OCI-M2 (cell line): ENCODE results near the gene JAML.
"Not testable (repeated sequence)": the region's sequence is repeated elsewhere in the genome, so short reads cannot be mapped to it uniquely, and the experiment has no call there.

ENCODE experiments used
- DNase-seq: peaks from one replicate; lab custom pipeline; 2025; ENCODE audit not compliant: unreplicated experiment; lab: John Stamatoyannopoulos, UW

The JAML gene

DNA sequence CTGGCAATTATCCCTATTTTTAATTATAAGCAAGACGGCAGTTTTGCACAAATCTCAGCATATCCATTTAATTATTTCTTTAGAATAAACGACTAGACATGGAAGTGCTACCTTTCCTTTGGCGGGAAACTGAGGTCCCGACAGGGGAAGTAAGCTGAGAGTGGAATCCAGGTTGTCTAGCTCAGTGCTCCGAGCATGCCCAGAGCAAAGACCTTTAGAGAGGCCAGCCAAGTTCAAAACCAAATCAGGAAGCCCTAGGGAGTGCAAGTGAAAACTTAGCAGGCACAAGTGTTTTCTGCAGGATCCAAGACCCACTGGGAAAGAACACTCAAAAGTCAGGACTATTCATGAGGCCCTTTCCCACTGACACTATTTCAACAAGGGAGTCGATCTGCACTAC is 25.7 kb downstream of the JAML start:
- DNase-seq, result no peak

DNA sequence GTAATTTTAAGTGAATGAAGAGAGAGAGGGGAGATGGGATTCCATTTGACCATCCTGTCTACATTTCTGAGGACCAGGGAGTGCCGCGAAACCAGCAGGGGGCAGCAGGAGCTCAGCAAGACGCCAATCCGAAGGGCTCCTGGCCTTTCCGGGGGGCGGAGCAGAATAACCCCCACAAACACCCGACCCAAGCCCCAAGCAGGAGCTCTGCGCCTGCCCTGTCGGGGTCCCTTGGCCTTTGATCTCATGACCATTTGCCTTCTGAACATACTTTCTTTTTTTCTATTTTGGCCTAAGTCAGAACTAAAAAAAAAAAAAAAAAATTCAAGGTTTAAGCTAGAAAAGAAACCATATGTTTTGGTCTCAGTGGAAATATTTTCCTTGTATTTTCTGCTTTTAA is 26.4 kb downstream of the JAML start:
- no peak for DNase-seq

DNA sequence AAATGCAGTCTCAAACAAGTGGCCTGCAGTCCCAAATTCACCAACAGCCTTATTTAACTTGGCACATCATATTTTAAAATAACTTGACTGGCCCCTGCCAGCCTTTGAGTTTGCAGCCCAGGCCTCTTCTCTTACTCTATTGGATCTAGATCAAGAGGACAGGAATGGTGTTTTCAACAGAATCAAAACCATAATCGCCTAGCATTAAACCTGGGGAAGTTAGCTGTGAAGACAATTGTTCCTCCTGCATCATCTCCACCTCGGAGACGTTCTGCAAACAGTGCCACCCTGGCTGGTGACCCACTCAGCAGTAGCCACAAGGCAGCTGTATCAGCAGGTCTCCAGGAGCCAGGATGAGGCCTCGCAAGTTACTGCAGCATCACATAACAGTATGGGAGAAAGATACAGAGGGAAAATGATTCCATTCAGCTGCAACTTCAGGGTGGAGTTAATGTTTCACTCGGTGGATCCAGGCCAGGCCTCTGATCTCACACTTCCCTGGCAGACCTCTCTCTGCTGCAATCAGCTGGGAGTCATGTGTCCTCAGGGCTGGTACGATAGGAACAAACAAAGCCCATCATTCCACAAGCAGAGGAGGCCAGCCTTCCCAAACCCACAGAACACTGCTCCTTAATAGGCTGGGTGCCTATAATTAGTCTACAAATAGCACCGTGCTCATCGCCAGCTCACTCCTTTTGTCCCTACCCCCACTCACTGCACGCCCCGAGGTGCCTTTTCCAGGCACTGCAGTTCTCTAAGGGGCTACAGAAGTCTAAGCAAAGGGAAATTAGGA is 29.8 kb downstream of the JAML start:
- no peak for DNase-seq

DNA sequence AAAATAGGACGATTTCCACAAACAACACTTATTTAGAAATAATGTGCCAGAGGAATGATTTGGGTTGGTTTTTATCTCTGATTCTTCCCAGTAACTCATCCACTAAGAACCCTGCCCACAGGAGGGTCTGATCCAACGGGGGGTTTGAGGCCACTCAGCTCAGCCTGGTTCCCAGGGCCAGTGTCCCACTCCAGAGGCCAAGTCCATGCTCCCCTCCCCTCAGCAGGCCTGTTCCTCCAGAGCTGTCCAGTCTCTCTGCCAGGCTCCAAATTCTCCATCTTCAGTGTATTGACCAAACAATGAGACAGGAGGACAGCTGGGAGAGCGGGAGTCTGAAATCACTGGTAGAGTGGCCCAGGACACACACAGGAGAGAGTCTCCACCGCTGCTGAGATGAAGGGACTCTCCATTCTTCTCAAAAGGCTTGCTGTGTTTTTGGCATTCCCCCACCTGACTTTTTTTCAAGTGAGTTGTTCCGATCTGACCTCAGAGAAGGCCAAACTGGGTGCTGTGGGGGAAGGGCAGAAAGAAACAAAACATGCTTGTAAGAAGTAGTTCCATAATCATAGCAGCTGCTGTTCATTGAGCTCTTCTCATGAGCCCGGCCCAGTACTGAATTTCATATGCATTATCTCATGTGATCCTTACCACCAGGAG is 30.8 kb downstream of the JAML start:
- DNase-seq, result no peak

- not testable (repeated sequence) for DNase-seq
Observed at GRCh38 chr11:118192817-118193216, 32.0 kb downstream of the JAML start.

GRCh38 chr11:118190942-118191506 is 33.8 kb downstream of the JAML start:
- not testable (repeated sequence) for DNase-seq

GRCh38 chr11:118186346-118187107 is 38.3 kb downstream of the JAML start:
- no peak for DNase-seq

DNA sequence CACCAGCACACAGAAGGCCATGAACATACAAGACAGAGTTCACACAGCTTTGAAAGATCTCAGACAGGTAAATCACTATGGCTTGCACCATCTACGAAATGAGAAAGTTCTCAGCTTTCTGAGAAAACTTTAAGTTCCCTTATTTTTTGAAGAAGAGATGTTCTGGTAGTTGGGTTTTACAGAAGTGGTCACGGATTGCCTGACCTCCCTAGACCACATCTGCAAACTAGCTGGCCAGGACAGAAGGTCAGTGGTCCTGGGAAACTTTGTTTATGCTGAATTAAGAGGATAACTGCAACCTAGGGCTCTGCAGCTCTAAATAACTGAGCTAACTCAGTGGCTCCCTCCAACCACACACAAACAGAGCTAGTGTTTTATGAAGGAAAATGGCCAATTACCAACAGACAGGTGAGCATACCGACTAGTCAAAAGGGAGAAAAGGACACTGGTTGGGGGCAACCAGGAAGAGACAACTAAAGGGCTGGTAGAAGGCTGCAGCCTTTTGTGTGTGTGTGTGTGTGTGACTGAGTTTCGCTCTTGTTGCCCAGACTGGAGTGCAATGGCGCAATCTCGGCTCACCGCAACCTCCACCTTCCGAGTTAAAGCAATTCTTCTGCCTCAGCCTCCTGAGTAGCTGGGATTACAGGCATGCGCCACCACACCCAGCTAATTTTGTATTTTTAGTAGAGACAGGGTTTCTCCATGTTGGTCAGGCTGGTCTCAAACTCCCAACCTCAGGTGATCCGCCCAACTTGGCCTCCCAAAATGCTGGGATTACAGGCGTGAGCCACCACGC is 39.8 kb downstream of the JAML start:
- DNase-seq, result no peak

DNA sequence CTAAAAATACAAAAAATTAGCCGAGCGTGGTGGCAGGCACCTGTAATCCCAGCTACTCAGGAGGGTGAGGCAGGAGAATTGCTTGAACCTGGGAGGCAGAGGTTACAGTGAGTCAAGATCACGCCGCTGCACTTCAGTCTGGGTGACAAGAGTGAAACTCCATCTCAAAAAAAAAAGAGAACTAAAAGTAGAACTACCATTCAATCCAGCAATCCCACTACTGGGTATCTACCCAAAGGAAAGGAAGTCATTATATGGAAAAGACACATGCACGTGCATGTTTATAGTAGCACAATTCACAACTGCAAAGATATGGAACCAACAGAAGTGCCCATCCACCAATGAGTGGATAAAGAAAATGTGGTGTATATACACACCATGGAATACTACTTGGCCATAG is 41.1 kb downstream of the JAML start:
- not testable (repeated sequence) for DNase-seq

DNA sequence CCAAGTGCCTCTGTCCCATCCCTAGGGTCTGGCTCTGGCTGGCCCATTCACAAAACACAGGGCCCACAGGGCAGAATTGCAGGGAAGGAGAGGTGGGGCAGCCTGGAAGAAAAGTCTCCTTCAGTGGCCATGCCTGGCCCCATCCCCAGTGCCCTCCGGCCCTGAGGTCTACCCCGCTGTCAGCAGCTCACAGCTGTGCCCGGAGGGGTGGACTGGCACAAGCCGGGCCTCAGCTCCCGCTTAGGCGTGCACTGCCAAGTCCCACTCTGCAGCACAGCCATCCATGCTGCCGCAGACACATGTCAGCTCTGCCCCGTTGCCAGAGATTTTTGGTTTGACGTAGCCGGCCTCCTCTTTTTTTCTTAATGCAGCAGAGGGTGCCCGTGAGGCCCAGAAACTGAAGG is 44.5 kb downstream of the JAML start:
- DNase-seq, result no peak

- DNase-seq, result no peak
Observed at GRCh38 chr11:118176778-118177134, 48.1 kb downstream of the JAML start.

DNA sequence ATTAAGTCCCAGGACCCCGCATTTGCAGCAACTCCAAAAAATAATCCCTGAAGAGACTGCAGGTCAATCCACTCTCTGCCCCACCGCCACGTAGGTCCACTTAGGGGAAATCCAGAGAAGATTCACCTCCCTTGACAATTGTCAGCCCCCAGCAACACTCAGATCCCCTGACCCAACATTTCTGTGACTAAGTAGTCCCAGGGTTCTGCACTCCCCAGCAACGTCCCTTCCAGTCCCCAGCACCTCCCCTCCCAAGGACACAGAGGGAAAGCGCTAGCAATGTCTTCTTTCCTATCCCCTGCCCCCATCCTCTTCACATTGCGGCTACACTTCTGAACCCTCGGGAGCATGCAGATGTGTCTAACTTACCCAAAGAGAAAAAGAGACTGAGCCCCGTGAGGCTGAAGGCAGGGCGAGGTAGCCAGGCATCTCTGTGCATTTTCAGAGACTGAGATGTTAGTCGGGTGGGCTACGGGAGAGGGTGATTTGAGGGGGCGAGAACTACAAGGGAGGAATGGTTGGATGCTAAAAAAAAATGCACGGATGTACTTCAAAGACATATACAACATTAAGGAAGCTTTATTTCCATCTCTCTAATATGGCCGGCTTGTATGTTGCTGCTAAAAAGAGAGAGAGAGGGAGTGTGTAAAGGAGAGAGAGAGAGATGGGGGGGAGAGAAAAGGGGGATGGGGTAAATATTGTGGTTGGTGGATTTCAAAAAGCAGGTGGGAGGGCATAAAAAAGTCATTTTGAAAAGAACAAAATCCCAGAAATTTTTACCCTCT is 48.6 kb downstream of the JAML start, which contains the start of gene SCN2B:
SCN2B (minus strand) TSS at position 647 of the 785 bp plus-strand sequence; CDS start at position 439, 208 bp downstream.
- DNase-seq, result no peak

- no peak for DNase-seq
Observed at GRCh38 chr11:118175031-118175992, 49.5 kb downstream of the JAML start.

DNA sequence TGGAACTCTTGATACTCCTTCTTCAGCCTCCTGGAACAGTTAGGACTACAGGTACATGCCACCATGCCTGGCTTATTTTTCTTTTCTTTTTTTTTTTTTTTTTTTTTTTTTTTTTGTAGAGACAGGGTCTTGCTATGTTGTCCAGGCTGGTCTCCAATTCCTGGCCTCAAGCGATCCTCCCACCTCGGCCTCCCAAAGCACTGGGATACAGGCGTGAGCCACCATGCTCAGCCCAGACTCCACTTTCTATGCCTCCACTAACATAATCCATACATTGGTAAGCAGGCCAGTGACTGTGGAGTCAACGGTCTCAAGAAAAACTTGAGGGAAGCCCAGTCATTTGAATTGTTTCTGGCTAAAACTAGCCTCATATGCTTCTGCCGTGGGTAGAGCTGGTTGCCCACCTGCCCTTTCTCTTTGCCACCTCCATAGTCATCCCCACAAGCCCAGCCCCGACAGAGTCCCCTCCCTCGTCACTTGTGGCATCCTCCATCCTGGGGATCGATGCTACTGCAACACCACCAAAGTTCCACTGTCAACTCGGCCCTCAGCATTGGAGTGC is 50.7 kb downstream of the JAML start:
- DNase-seq, result no peak

DNA sequence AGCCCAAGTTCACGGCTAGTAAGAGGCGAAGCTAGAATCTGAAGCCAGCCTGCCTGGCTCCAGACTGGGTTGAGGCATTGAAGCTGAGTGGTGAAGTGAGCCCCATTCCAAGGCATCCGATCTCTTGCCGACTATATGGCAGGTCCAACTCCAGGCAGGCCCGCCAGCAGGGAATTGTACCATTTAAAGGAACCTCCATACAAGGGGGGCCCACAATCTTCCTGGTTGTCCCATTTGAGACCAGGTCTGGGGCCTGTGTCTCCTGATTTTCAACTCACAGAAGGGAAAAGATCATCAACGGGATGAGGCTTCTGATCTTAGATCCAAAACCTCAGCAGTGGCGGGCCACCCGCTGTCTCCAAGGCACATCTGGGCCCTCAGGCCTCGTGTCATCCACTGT is 52.5 kb downstream of the JAML start:
- no peak for DNase-seq

GRCh38 chr11:118171269-118172062 is 53.3 kb downstream of the JAML start:
- DNase-seq, result no peak

GRCh38 chr11:118170882-118171268 is 53.9 kb downstream of the JAML start:
- no peak for DNase-seq

DNA sequence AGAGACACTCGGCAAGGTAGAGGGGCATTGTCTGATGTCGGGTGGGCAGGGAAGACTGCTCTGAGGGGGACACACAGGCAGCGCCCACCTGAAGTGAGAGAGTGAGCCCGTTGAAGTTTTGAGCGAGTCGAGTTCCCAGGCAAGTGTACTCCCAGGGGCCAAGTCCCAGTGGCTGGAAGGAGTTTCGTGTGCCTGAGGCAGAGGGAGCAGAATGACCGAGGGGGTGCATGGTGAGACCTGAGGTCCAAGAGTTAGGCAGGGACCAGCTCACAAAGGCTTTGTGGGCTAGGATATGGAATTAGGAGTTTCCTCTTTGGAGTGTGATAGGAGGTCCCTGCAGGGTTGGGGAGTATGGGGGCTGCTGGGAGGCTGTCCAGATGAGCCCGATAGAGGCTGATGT is 54.6 kb downstream of the JAML start:
- DNase-seq, result no peak
